HepG2 (cell line): ENCODE measurements around the gene MFRP. TPM values are rescaled to one million over a fixed set of nuclear protein-coding genes. Genes with fewer than 3 reads are reported as not detected.
A peak's percentile ranks its signal among the peaks of the same experiment; 100 is the strongest.

ENCODE experiments used
- CEBPG ChIP-seq: IDR thresholded peaks from 2 replicates; pipeline ENCODE4 v1.6.1; 2016
- DRAP1 ChIP-seq: IDR thresholded peaks from 2 replicates; pipeline ENCODE4 v1.6.1; 2016; ENCODE audit warnings: missing genetic modification reagents, missing compliant biosample characterization
- ETS1 ChIP-seq: sonication (generic); formaldehyde crosslinking; IDR thresholded peaks from 2 replicates; pipeline ENCODE4 v1.4.0; 2020; ENCODE audit warnings: missing genetic modification reagents
- NAIF1 ChIP-seq: sonication (generic); formaldehyde crosslinking; IDR thresholded peaks from 2 replicates; pipeline ENCODE4 v1.5.0; 2020; ENCODE audit warnings: mild to moderate bottlenecking, missing genetic modification reagents, borderline replicate concordance
- NR0B2 ChIP-seq: sonication (generic); formaldehyde crosslinking; IDR thresholded peaks from 2 replicates; pipeline ENCODE4 v1.4.0; 2020; ENCODE audit warnings: mild to moderate bottlenecking, missing genetic modification reagents
- PATZ1 ChIP-seq: sonication (generic); formaldehyde crosslinking; IDR thresholded peaks from 2 replicates; pipeline ENCODE4 v1.4.0; 2020; ENCODE audit warnings: missing genetic modification reagents
- SIN3B ChIP-seq: fragments of 150-350 bp; IDR thresholded peaks from 2 replicates; pipeline ENCODE4 v1.6.1; 2014; ENCODE audit warnings: low read length
- SP2 ChIP-seq: sonication (generic); formaldehyde crosslinking; IDR thresholded peaks from 2 replicates; pipeline ENCODE4 v1.5.1; 2020; ENCODE audit warnings: mild to moderate bottlenecking, missing genetic modification reagents
- SPEN ChIP-seq: sonication (generic); formaldehyde crosslinking; IDR thresholded peaks from 2 replicates; pipeline ENCODE4 v1.5.1; 2020; ENCODE audit warnings: low read depth, mild to moderate bottlenecking, missing genetic modification reagents
- ZBED4 ChIP-seq: sonication (generic); formaldehyde crosslinking; IDR thresholded peaks from 2 replicates; pipeline ENCODE4 v1.4.0; 2020; ENCODE audit warnings: missing genetic modification reagents, borderline replicate concordance
- ZBTB39 ChIP-seq: sonication (generic); formaldehyde crosslinking; IDR thresholded peaks from 2 replicates; pipeline ENCODE4 v1.5.0; 2020; ENCODE audit warnings: missing genetic modification reagents
- ZFP41 ChIP-seq: sonication (generic); formaldehyde crosslinking; IDR thresholded peaks from 2 replicates; pipeline ENCODE4 v1.4.0; 2020; ENCODE audit warnings: mild to moderate bottlenecking, missing genetic modification reagents, borderline replicate concordance
- ZNF768 ChIP-seq: sonication (generic); formaldehyde crosslinking; IDR thresholded peaks from 2 replicates; pipeline ENCODE4 v1.4.0; 2020; ENCODE audit warnings: missing genetic modification reagents
- ZSCAN21 ChIP-seq: sonication (generic); formaldehyde crosslinking; IDR thresholded peaks from 2 replicates; pipeline ENCODE4 v1.8.0; 2022; ENCODE audit warnings: mild to moderate bottlenecking, missing genetic modification reagents, moderate library complexity, borderline replicate concordance
- ZZZ3 ChIP-seq: sonication (generic); formaldehyde crosslinking; IDR thresholded peaks from 2 replicates; pipeline ENCODE4 v1.4.0; 2020; ENCODE audit warnings: missing genetic modification reagents, mild to moderate bottlenecking, borderline replicate concordance
- polyA plus RNA-seq, 8 experiments: library from polyadenylated mRNA; depleted of rRNA in 3 of 8; stranded (reverse) in 7 of 8; unstranded in 1 of 8; fragments of >200 nt; fragmentation: Illumina TruSeq in 4 of 8; extraction: Trizol in 4 of 8; gene quantifications; 2 replicates each; pipeline versions ENCODE4 v1.2.1 to v1.2.3, GENCODE V29; 2011 to 2016; ENCODE audit warnings: low read depth in 4 of 8, missing spikeins in 1 of 8, mixed read lengths in 1 of 8; ENCODE audit not compliant: insufficient read depth in 1 of 8
- total RNA-seq, 5 experiments: library from RNA; depleted of rRNA; stranded (reverse); fragments of >200 nt; fragmentation: Illumina TruSeq; extraction: Trizol; gene quantifications; 2 replicates each; pipeline ENCODE4 v1.2.3, GENCODE V29; 2016; ENCODE audit warnings: low read depth in 1 of 5
- TF ChIP-seq, protein P1 (sequence below): sonication (generic); formaldehyde crosslinking; IDR thresholded peaks from 2 replicates; pipeline ENCODE4 v1.4.0; 2020; ENCODE audit warnings: missing genetic modification reagents, borderline replicate concordance

Gene MFRP
- total and polyA plus RNA-seq, 2 of the 13 experiments (the other 11 are each of a cell fraction or from before 2014, with no cell fraction given), result not detected

DNA sequence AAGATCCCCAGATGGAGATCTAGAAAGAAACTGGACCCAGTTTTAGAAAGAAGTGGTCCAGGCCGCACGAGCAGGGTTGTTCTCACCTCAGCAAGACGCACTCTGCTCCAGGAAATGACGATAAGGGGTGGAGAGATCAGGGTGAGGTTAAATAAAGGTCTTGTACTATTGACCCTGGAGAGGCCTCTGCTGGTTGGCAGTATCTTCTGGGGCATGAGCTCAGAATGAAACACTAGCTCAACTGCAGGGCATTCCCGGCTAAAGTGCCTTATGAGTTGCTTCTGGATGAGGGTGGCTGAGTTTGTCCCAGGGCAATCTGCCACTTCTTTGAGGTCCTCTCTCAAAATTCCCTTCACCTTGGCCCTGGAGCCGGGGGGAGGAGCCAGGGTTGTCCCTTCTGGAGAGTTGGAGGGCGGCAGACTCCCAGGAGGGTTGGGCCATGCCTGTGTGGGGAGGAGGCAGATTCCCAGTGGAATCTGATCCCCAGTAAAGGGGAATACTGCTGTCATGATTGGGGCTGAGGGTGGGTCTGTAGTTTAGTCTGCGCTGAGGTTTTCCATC lies 24.1 kb upstream of the MFRP start (continued):
- TF ChIP-seq ZBED4 (no peak), CEBPG (no peak), ZNF768 (no peak), NR0B2 (CRISPR knock-in tag) (no peak), PATZ1 (CRISPR knock-in tag) (no peak), SPEN (CRISPR knock-in tag) (peak; percentile 25; the same call in 1 of the 2 replicates), ZBTB39 (CRISPR knock-in tag) (no peak), ZFP41 (CRISPR knock-in tag) (no peak), SP2 (CRISPR knock-in tag) (no peak), DRAP1 (no peak), SIN3B (no peak), ZZZ3 (CRISPR knock-in tag) (no peak), ZSCAN21 (CRISPR knock-in tag) (no peak), ETS1 (CRISPR knock-in tag) (no peak), NAIF1 (CRISPR knock-in tag) (no peak)
- TF ChIP-seq, protein P1, sequence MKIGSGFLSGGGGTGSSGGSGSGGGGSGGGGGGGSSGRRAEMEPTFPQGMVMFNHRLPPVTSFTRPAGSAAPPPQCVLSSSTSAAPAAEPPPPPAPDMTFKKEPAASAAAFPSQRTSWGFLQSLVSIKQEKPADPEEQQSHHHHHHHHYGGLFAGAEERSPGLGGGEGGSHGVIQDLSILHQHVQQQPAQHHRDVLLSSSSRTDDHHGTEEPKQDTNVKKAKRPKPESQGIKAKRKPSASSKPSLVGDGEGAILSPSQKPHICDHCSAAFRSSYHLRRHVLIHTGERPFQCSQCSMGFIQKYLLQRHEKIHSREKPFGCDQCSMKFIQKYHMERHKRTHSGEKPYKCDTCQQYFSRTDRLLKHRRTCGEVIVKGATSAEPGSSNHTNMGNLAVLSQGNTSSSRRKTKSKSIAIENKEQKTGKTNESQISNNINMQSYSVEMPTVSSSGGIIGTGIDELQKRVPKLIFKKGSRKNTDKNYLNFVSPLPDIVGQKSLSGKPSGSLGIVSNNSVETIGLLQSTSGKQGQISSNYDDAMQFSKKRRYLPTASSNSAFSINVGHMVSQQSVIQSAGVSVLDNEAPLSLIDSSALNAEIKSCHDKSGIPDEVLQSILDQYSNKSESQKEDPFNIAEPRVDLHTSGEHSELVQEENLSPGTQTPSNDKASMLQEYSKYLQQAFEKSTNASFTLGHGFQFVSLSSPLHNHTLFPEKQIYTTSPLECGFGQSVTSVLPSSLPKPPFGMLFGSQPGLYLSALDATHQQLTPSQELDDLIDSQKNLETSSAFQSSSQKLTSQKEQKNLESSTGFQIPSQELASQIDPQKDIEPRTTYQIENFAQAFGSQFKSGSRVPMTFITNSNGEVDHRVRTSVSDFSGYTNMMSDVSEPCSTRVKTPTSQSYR, result no peak
